Measurements from ENCODE around the gene PPWD1.

DNA sequence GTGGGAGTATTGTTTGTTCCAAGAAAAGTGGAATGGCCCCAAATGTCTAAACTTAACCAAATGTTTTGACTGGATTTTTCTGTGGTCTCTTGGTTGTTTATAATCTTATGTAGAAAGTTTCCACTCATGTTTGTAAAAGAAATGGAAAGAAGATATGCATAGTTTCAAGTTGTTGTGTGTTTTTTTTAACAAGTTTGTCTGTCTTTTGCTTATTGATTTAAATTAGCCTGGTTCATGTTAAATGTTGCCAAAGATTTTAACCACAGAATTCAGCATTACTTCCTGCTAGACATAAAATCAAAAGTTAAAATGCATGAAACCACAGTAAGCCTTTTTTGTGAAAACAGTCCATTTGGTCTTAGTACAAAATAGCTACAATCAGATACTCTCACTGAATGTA lies 14.0 kb downstream of the PPWD1 start:
- TF ChIP-seq POLR2A (IDR thresholded peaks at IDR 0.05; ENCODE audit: low read length) (no peak), GATA1 (IDR thresholded peaks at IDR 0.05; ENCODE audit: low read depth, low read length) (no peak)
